ENCODE measurements around the gene TBC1D14.

DNA sequence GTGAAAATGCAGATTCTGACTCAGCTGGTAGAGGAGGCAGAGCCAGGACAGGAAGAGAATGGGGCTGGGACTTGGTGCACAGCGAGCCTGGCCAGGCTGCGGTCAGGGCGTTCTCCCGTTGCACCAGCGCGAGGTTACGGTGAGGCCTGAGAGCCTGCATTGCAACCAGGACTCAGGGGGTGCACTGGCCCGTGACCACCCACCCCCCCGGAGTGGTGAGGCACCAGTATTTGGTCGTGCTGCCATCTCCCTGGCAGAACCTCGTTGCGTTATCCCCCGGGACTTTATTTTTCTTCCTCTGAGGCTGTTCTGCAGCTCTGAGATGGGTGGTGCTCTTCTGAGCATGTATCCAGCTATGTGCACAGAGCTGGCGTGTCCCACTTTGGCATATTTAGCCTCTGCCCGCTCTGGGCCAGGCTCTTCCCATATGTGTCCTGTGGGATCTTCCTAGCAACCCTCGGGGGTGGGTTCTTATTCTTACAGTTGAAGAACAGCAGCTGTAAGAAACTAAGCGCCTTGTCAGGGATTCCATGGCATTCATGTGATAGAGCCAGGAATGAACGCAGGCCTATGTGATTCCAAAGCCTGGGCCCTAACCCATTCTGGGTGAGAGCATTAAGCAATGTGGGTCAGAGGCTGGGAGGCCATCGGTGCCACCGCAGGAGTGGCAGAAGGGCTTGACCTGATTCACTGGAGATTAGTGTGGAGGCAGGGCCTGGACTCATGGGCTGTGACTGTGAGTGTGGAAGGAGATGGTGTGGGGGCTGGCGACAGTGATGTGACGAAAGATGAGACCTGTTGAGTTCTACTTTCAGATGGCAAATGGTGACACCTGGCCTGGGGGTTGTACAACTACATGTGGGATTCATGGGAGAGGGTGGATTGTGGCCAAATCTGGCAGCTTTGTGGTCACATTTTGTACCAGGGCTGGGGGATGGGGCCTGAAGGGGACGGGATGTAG lies 136.6 kb downstream of the TBC1D14 start:
- TF ChIP-seq EZH2phosphoT487 (IDR thresholded peaks at IDR 0.05; ENCODE audit: borderline replicate concordance, low read depth, low read length) (no peak), CTCF (conservative IDR thresholded peaks at IDR 0.05; ENCODE audit: low read length) (no peak)
